HG02938 (cell line): ENCODE measurements around the gene EIF3L.
A peak's percentile ranks its signal among the peaks of the same experiment; 100 is the strongest.

Experiments
- ATAC-seq: cut with Tn5 transposase; IDR thresholded peaks from one replicate; pipeline ENCODE4 v1.9.1; 2021; ENCODE audit warnings: mild to moderate bottlenecking, moderate library complexity; ENCODE audit not compliant: unreplicated experiment

EIF3L gene

GRCh38 chr22:37925767-37926166 is 76.5 kb downstream of the EIF3L start:
- no peak for ATAC-seq

DNA sequence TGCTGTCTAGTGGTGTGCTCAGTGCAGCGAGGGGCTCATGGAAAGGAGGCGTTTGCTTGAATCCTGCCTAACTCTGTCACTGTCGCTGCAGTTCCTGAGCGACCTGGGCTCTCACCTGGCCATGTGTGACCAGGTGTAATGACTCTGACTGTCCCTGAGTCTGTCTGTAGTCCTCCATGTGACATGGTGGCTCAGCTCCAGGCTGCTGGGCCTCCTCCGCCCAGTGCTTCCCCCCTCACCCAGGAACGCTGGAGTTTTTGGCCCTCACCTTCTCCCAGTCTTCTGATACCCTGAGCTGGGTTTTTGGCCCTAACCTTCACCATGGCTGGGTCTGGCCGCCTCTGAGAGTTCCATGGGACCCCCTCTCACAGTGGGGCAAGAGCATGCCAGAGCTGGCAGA is 77.1 kb downstream of the EIF3L start:
- ATAC-seq: no peak

GRCh38 chr22:37926771-37927636 is 77.8 kb downstream of the EIF3L start:
- ATAC-seq: no peak

GRCh38 chr22:37927637-37927936 is 78.4 kb downstream of the EIF3L start:
- ATAC-seq: no peak

DNA sequence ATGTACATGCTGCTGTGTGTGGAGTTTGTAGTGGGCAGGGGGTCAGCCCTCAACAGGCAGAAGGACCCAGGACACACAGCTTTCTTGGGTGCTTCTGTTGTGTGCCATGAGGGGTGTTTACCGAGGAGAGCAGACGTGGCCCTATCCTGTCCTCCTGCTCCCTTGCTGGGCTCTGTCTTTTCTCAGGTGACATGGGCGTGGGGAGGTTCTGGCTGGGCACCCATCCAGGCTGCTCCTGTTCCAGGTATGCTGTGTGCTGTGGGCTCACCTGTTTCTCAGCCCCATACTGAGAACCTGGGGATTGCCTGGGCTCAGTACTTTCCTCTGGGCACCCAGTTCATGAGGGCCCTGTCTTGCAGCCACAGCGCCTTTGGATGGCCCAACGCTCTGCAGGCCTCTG is 80.2 kb downstream of the EIF3L start:
- ATAC-seq: no peak

DNA sequence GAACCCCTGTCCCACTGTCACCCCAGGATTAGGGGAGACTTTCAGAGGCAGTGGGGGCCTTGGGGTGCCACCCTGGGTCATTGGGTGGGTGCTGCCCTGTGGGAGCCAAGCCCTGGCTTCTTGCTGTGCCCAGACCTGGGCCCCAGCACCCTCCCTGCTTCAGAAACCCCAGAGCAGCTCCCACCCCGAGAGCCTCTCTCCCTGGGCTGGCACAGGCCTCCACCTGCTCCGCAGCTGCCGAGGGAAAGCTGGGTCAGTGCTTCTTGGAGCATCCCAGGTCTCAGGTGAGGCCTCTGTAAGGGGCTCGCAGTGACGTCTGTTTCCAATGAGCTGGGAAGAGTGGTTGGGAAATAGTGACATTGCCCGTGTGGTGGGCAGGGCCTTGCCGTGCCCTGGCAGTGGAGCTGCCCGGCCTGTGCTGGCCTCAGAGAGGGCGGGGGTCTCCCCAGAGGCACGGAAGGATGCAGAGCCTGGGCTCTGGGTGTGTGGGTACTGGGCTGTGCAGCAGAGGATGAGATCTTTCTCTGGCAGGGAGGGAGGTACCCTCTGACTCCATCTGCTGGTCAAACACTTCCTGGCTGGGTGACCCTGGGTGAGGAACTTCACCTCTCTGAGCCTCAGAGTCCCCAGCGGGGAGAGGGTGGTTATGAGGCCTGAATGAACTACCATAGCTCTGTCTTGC is 81.2 kb downstream of the EIF3L start:
- no peak for ATAC-seq

- ATAC-seq: no peak
Observed at GRCh38 chr22:37930952-37931440, 81.8 kb downstream of the EIF3L start.

DNA sequence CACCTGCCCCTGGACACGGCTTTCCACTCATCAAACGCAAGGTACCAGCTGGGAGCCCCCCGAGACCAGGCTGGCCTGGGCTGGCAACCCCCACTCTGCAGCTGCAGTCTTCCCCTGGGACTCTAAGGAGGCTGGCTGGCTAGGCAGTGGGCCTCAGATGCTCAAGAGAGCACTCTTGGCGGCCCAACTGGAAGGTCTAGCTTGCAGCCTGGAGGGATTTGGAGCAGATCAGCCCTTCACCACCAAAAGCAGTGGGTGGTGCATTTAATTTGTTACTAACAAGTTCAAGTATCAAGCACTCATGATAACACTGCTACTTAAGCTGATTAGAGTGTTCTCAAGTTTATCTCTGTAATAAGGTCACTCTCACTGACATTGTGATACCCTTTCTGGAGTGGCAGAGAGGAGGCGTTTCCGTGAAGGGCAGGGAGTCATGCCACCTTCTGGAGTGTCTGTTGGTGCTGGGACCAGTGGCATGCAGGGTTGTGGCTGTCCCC is 82.7 kb downstream of the EIF3L start:
- no peak for ATAC-seq

DNA sequence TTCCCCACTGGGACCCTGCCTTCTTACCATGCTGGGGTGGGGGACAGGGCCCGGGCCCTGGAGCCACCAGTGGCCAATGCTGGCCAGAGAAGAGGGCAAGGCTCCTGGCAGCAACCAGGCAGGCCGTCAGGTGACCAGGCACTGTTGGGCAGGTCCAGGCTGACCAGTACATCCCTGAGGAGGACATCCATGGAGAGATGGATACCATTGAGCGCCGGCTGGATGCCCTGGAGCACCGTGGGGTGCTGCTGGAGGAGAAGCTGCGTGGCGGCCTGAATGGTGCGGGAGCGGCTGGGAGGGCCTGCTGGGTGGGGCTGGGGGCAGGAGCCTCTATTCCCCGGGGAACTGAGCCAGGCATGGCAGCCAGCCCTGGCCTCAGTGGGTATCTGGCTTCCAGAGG is 83.2 kb downstream of the EIF3L start:
- no peak for ATAC-seq

DNA sequence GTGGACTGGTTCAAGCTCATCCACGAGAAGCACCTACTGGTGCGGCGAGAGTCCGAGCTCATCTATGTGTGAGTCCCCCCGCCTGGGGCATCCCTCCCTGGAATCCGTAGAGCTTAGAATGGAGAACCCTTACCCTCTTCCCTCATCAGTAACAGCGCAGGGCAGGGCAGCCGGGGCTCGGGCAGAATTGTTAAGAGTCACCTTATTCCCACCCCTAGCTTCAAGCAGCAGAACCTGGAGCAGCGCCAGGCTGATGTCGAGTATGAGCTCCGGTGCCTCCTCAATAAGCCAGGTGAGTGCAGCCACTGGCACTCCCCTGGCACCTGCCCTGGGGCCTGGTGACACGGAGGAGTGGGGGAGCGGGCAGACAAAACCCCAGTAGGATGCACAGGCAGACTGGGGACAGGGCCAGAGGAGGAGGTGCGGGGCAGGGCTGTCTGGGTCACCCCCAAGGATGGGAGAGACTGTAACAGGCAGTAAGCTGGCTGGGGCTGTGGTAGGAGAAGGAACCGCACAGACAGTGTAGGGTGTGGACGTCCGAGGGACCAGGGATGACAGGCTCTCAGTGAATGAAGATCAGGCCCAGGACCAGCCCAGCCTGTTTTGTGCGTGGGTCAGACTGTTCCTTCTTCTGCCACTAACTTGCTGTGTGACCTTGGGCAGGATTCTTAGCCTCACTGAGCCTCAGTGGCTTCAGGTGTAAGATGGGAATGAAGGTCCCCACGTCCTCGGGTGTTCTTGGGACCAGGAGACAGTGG is 83.8 kb downstream of the EIF3L start:
- ATAC-seq: no peak

DNA sequence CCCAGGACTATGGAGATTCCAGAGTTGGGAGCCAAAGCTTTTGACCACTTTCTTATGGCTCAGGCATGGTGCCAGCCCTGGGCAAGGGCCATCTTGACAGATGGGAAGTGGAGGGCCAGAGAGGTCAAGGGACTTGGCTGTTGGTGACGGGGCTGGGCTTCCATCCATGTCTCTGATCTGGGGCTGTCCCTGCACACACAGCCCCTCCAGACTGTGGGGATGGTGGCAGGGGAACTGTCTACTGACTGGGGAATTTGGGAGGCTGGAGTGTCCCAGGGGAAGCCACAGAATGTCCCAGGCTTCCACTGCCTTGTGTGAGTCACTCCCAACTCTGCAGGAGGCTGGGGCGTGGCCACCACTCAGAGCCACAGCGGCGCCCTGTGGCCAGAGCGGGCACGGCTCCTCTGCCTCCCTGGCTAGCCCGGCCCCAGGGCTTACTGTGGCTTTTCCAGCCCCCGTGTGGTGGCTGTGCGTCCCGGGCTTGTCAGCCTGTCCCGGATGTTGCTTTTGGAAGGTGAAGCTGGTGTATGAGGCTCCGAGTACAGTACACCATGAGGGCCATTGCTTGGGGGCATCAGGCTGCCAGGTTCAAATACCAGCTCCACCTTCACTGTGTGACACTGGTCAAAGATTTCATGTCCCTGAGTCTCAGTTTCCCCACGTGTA is 84.6 kb downstream of the EIF3L start:
- peak; percentile 63 for ATAC-seq
